NCI-H2081 (cell line): ENCODE measurements around the gene FAM98B.

ENCODE experiments used
- DNase-seq, 2 experiments: peaks; one replicate each; lab custom pipeline; 2025; lab: John Stamatoyannopoulos, UW

Gene FAM98B

GRCh38 chr15:38507570-38507969 lies 53.6 kb downstream of the FAM98B start:
- no peak for DNase-seq

- DNase-seq = no peak
Measured at GRCh38 chr15:38508647-38509046, 54.7 kb downstream of the FAM98B start.

- DNase-seq = no peak
Measured at GRCh38 chr15:38509152-38509551, 55.2 kb downstream of the FAM98B start.

- DNase-seq = no peak
Measured at GRCh38 chr15:38512901-38513300, 59.0 kb downstream of the FAM98B start.

- peak in 1 of 2 experiments; percentile 28 for DNase-seq
Measured at GRCh38 chr15:38514601-38515000, 60.7 kb downstream of the FAM98B start.

- DNase-seq = no peak
Measured at GRCh38 chr15:38516626-38517025, 62.7 kb downstream of the FAM98B start.

GRCh38 chr15:38517312-38517975 lies 63.5 kb downstream of the FAM98B start:
- DNase-seq = no peak

GRCh38 chr15:38518084-38518483 lies 64.2 kb downstream of the FAM98B start:
- no peak for DNase-seq

GRCh38 chr15:38520035-38520434 lies 66.1 kb downstream of the FAM98B start:
- DNase-seq = no peak

- DNase-seq = no peak
Measured at GRCh38 chr15:38521316-38521715, 67.4 kb downstream of the FAM98B start.

GRCh38 chr15:38522922-38523321 lies 69.0 kb downstream of the FAM98B start:
- no peak for DNase-seq

GRCh38 chr15:38524156-38524555 lies 70.2 kb downstream of the FAM98B start:
- DNase-seq = no peak

GRCh38 chr15:38525489-38525888 lies 71.6 kb downstream of the FAM98B start:
- DNase-seq = no peak

GRCh38 chr15:38526158-38526557 lies 72.2 kb downstream of the FAM98B start:
- no peak for DNase-seq

GRCh38 chr15:38528294-38528693 lies 74.4 kb downstream of the FAM98B start:
- DNase-seq = no peak

- DNase-seq = no peak
Measured at GRCh38 chr15:38530113-38530512, 76.2 kb downstream of the FAM98B start.

GRCh38 chr15:38531509-38531908 lies 77.6 kb downstream of the FAM98B start:
- DNase-seq = no peak

GRCh38 chr15:38532728-38533127 lies 78.8 kb downstream of the FAM98B start:
- no peak for DNase-seq

- no peak for DNase-seq
Measured at GRCh38 chr15:38533416-38533915, 79.5 kb downstream of the FAM98B start.

- no peak for DNase-seq
Measured at GRCh38 chr15:38533926-38534325, 80.0 kb downstream of the FAM98B start.

GRCh38 chr15:38534691-38535090 lies 80.8 kb downstream of the FAM98B start:
- no peak for DNase-seq

GRCh38 chr15:38535491-38536200 lies 81.7 kb downstream of the FAM98B start:
- no peak for DNase-seq

GRCh38 chr15:38536201-38536676 lies 82.3 kb downstream of the FAM98B start:
- DNase-seq = no peak
